GM21360 (cell line): ENCODE results near the gene RNF123.
A peak's percentile ranks its signal among the peaks of the same experiment; 100 is the strongest.

Experiments used
- ATAC-seq: cut with Tn5 transposase; IDR thresholded peaks from one replicate; pipeline ENCODE4 v1.9.1; 2021; ENCODE audit warnings: mild to moderate bottlenecking, moderate library complexity; ENCODE audit not compliant: unreplicated experiment

RNF123 gene

DNA sequence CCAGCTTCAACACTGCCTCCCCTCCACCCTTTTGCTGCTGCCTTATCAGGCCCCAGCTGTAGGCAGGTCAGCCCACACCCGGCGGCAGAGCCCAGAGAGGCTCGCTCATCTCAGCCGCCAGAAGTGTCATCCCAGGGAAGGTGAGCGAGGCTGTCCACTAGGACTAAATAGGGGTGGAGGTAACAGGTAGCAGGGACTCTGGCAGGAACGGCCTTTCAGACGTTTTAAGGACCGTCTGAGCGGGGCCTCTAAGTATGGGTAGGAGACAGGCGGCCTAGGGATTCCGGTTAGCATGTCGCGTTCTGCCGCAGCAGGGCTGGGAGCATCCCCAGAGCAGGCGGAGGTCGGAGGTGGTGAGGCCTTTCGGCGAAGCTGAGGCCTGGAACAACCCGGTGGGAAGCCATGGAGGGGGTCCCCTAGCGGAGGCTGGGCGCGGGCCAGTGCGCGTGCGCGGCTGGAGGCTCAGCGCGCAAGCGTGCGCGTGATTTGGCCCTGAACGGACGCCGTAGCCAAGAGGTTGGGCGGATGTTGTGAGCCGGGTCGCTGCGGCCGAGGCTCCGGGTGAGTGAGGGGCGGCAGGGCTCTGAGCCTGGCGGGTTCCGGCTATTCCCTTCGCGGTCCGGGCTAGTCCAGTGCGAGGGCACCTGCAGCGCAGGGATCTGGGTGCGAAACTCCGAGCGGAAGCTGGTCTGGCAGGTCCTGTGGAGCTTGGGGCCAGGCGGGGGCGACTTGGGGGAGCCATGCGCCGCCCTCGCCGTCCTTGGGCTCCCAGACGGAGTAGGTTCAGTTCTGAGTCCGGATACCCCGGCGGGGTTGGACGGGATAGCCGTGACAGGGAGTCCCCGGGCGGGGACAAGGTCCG lies at the start of gene RNF123, which contains the start of gene MST1:
Gene RNF123 (plus strand): TSS at position 512 of the 862 bp plus-strand sequence. CDS start 1,609 bp downstream, outside the sequence.
Gene MST1 (minus strand): TSS at position 429 of the 862 bp plus-strand sequence. CDS start 783 bp downstream, outside the sequence.
- peak; percentile 45 for ATAC-seq

DNA sequence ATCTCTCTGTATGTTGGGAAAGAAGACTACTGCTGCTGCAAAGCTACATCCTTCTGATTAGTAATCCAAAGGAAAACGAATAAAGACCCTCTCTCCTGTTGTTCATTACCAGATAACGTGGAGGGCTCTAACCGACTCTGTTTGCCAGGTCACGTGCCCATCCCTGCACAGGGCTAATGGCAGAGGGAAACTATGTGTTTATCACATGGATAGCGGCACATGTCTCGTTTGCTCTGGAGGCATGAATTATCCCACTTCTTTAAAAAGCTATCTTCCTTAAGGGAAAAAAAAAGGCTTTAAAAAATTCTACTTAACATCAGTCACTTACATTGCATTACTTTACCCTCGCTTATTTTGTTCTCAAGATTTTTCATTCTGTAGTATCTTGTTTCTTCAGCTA lies 48.1 kb upstream of the RNF123 start:
- ATAC-seq: no peak

DNA sequence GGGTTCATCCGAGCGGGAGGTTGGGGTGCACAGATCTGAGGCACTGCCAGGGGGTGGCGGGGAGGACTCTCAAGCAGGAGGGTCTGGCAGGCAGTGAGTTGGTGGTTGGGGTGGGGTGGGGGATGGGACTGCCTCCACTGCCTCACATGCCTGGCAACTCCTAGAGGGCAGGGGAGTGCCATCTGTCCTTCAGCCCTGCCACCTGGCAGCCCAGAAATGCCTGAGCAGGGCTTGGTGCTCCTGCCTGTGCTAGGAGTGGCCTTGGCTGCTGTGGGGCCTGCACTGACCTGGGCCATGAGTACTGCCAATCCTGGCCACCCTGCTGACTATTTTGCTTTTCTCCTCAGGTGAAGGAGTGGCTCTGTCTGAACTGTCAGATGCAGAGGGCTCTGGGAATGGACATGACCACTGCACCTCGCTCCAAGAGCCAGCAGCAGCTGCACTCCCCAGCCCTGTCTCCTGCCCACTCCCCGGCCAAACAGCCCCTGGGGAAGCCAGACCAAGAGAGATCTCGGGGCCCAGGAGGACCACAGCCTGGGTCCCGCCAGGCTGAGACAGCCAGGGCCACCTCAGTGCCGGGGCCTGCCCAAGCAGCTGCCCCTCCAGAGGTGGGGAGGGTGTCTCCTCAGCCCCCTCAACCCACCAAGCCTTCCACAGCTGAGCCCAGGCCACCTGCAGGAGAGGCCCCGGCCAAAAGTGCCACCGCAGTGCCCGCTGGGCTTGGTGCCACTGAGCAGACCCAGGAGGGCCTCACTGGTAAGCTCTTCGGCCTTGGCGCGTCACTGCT lies 47.2 kb upstream of the RNF123 start:
- ATAC-seq: no peak

DNA sequence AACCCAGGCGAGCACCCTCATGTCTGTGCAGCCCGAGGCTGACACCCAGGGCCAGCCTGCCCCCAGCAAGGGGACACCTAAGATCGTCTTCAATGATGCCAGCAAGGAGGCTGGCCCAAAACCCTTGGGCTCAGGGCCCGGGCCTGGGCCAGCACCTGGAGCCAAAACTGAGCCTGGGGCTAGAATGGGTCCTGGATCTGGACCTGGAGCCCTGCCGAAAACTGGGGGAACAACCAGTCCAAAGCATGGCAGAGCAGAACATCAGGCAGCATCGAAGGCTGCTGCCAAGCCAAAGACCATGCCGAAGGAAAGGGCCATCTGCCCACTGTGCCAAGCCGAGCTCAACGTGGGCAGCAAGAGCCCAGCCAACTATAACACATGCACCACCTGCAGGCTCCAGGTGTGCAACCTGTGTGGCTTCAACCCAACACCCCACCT lies 46.6 kb upstream of the RNF123 start:
- ATAC-seq: no peak

DNA sequence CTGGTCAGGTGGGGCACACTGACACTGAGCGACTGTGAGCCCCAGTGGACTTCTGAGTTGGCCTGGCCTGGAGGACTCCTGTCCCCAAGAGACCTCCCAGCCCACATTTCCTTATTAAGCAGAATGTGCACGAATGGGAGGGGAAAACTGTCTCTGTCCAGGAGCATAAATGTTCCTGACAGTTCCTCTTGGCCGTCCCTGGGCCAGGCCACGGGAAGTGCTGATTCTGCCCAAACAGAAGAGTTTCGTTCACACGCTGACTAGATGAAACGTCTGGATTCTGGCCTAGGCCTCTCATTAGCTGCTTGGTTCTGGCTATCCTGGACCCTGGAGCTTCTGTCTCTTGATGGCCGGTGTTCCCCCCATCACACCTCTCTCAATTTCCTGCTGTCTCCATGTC lies 44.7 kb upstream of the RNF123 start:
- ATAC-seq: no peak

DNA sequence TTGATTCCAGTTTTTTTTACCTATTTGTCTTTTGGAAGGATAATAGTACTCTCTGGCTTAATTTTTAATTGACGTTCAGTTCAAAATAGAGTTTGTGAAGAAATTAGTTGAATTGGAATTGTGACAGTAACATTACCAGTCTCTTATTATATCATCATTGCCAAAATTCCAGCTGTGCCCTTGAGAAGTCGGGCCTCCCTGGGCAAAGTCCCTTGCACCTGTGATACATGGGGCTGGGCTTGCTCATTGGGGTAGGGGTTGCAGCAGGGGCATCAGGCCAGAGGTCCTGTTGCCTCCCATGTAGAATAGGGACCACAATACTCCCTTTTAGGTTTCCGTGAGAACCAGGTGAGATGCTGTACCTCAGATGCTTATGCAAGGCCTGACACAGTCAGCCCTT lies 43.1 kb upstream of the RNF123 start:
- no peak for ATAC-seq

DNA sequence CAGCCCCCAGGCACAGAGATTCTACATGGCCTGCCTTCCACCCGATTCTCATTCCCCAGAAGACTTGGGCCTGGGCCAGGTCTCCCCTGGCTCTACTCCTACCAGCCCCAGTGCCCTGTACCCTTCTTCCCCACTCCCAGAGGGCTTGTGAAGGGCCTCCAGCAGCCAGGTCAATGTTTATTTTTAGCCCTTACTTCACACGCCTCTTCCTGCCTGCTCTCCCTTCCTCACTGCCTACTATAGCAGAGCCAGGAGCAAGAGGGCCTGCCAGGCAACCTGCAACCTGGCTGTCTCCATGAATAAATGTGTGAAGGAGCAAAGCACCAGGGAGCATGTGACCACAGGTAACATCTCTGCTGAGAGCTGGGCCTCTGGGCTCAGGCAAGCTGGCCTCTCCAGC lies 41.6 kb upstream of the RNF123 start:
- no peak for ATAC-seq

DNA sequence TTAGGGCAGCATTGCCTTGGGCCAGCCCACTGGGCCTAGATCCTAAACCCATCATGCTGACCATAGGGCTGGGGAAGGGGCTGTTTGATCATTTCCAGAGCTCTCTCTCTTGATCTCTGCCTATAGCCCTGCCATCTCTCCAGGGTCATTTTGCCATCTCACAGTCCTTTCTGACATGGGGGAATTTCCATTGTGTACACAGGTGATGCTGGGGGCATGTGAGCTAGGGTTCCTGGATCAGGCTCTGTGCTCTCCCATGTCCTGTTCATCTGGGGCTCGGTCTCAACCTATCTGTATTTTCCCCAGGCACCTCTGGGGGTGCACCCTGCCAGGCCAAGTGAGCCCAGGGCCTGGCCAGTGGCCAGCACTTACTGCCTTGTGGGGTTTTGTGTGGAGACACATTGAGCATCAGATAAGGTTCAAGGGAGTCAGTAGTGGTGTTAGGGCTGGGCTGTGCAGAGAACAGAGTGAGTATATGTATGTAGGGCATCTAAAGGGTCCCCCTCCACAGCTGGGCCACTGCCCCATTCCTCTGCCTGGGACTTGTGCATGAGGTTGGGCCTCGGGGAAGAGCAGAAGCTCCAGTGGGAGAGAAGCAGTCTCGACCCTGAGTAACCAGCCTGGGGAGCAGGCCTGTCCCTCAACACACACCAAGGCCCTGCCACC lies 40.9 kb upstream of the RNF123 start:
- ATAC-seq: no peak

DNA sequence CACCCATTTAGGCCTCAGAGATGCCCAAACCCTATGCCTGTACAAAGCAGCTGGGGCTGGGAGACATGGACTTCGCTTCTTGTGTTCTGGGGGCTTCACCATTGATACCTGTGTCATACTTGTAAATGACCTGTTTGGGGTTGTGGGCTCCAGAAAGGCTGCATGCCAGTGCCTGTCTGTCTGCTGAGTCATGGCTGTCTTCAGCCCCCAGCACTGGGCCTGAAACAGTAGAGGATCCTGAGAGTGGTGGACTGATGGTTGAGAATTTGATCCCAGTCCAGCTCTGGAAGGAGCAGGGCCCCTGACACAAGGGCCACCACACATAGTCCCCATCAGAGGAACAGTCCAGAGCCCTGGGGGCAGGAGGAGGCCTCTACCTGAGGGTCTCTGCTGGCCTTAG lies 39.8 kb upstream of the RNF123 start:
- ATAC-seq: no peak

DNA sequence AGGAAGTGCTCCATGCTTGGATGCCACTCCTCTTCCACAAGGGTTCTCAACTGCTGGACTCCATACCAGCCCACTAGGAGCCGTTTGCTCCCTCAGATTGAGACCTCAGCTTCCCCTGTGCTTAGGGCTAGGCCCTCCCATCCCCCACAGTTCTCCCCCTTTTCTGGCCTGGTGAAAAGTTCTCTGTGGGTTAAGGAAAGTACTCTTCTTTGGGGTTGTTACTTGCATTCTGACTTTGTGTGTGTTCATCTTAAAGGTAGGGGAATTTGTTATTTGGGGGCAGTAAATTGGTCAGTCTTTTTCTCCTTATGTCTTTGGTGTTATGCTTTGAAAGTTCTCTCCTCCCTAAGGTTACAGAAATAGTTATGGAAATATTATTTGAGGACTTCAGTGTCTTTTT lies 39.2 kb upstream of the RNF123 start:
- ATAC-seq: no peak

DNA sequence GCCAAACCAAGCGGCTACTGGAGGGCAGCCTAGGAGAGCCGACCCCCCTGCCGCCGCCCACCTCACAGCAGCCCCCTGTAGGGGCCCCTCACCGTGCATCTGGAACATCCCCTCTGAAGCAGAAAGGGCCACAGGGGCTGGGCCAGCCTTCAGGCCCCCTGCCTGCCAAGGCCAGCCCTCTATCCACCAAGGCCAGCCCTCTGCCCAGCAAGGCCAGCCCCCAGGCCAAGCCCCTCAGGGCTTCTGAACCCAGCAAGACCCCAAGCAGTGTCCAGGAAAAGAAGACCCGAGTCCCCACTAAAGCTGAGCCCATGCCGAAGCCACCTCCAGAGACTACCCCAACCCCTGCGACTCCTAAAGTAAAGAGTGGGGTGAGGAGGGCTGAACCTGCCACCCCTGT lies 38.7 kb upstream of the RNF123 start:
- ATAC-seq: no peak

DNA sequence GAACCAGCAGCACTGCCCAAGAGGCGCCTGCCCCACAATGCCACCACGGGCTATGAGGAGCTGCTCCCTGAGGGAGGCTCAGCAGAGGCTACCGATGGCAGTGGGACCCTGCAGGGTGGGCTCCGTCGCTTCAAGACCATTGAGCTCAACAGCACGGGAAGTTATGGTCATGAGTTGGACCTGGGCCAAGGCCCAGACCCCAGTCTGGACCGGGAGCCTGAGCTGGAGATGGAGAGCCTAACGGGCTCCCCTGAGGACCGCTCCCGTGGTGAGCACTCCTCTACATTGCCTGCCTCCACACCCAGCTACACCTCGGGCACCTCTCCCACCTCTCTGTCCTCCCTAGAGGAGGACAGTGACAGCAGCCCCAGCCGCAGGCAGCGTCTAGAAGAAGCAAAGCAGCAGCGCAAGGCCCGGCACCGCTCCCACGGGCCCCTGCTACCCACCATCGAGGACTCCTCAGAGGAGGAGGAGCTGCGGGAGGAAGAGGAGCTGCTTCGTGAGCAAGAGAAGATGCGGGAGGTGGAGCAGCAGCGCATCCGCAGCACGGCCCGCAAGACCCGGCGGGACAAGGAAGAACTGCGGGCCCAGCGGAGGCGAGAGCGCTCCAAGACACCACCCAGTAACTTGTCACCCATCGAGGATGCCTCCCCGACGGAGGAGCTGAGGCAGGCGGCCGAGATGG lies 37.0 kb upstream of the RNF123 start:
- ATAC-seq: no peak

DNA sequence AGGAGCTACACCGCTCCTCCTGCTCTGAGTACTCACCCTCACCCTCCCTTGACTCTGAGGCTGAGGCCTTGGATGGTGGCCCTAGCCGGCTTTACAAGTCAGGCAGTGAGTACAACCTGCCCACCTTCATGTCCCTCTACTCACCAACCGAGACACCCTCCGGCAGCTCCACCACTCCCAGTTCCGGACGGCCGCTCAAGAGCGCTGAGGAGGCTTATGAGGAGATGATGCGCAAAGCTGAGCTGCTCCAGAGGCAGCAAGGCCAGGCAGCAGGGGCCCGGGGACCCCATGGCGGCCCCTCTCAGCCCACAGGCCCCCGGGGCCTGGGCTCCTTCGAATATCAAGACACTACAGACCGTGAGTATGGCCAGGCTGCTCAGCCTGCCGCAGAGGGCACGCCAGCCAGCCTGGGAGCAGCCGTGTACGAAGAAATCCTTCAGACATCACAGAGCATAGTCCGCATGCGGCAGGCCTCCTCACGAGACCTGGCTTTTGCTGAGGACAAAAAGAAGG lies 36.4 kb upstream of the RNF123 start:
- no peak for ATAC-seq

DNA sequence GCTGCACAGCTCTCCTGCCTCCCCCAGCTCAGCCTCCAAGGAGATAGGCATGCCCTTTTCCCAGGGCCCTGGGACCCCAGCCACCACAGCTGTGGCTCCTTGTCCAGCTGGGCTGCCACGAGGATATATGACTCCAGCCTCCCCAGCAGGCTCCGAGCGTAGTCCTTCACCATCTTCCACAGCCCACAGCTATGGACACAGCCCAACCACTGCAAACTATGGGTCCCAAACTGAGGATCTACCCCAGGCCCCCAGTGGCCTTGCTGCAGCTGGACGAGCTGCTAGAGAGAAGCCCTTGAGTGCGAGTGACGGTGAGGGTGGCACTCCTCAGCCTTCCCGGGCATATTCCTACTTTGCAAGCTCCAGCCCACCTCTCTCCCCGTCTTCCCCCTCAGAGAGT lies 35.7 kb upstream of the RNF123 start:
- no peak for ATAC-seq

DNA sequence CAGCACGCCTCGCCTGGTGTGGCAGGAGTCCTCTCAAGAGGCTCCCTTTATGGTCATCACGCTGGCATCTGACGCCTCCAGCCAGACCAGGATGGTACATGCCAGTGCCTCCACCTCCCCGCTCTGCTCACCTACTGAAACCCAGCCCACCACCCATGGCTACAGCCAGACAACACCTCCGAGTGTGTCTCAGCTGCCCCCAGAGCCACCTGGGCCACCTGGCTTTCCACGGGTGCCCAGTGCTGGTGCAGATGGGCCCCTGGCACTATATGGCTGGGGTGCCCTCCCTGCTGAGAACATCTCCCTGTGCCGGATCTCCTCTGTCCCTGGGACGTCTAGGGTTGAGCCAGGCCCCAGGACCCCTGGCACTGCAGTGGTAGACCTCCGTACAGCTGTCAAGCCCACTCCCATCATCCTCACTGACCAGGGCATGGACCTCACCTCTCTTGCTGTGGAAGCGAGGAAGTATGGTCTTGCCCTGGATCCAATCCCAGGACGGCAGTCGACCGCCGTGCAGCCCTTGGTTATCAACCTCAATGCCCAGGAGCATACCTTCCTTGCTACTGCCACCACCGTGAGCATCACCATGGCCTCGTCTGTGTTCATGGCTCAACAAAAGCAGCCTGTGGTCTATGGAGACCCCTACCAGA lies 35.1 kb upstream of the RNF123 start:
- no peak for ATAC-seq

DNA sequence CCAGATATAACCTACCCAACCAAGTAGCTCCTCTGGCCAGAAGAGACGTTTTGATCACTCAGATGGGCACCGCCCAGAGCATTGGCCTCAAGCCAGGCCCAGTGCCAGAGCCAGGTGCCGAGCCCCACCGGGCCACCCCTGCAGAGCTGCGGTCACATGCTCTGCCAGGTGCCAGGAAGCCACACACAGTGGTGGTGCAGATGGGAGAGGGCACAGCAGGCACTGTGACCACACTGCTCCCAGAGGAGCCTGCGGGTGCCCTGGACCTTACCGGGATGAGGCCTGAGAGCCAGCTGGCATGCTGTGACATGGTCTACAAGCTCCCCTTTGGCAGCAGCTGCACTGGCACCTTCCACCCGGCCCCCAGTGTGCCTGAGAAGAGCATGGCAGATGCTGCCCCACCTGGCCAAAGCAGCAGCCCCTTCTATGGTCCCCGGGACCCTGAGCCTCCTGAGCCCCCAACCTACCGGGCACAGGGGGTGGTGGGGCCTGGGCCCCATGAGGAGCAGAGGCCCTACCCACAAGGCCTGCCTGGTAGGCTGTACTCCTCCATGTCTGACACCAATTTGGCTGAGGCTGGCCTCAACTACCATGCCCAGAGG lies 34.3 kb upstream of the RNF123 start:
- no peak for ATAC-seq

DNA sequence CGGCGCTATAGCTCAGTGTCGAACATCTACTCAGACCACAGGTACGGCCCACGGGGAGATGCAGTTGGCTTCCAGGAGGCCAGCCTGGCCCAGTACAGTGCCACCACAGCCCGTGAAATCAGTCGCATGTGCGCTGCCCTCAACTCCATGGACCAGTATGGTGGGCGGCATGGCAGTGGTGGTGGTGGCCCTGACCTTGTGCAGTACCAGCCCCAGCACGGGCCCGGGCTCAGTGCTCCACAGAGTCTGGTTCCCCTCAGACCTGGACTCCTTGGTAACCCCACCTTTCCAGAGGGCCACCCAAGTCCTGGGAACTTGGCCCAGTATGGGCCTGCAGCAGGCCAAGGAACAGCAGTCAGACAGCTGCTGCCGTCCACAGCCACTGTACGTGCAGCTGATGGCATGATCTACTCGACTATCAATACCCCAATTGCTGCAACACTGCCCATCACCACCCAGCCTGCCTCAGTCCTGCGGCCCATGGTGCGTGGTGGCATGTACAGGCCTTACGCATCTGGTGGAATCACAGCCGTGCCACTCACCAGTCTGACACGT lies 33.5 kb upstream of the RNF123 start:
- no peak for ATAC-seq

DNA sequence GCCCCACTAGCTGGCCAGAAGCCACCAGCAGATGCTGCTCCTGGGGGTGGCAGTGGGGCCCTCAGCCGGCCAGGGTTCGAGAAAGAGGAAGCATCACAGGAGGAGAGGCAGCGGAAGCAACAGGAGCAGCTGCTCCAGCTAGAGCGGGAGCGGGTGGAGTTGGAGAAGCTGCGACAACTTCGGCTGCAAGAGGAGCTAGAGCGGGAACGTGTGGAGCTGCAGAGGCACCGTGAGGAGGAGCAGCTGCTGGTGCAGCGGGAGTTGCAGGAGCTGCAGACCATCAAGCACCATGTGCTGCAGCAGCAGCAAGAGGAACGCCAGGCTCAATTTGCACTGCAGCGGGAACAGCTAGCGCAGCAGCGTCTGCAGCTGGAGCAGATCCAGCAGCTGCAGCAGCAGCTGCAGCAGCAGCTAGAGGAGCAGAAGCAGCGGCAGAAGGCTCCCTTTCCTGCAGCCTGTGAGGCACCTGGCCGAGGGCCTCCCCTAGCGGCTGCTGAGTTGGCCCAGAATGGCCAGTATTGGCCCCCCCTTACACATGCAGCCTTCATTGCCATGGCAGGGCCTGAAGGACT lies 32.7 kb upstream of the RNF123 start:
- ATAC-seq: no peak
